ENCODE results near the gene RAMP1.

RAMP1 gene

GRCh38 chr2:237859082-237859433 is 365 bp upstream of the RAMP1 start:
- no peaks in the 10 kb centered on the region for H3K36me3 ChIP-seq
- peak overlapping the region; percentile 76 to 85 for H3K4me3 ChIP-seq
- no peak for TF ChIP-seq CTCF (IDR thresholded peaks at IDR 0.05)
- peak overlapping the region; percentile 92 to 95 for H3K27ac ChIP-seq
- no peak for DNase-seq
- H3K4me1 ChIP-seq: peaks cover 0 to 36% (median 28%) of the 10 kb centered on the region in 4 donors
- no peaks in the 10 kb centered on the region for H3K27me3 ChIP-seq
- intact Hi-C loops (cut with DNase I; ENCODE audit: low total_unique reads): loop anchor here (2.0 to 10.0 kb wide), 4 partner anchors 108 to 404 kb away; partner anchors contain the start of genes KLHL30, SCLY and UBE2F
- H3K9me3 ChIP-seq: no peaks in the 10 kb centered on the region

GRCh38 chr2:237860273-237860935 is 981 bp downstream of the RAMP1 start:
- Histone ChIP-seq H3K9me3 (no peaks in the 10 kb centered on the region), H3K27me3 (no peaks in the 10 kb centered on the region), H3K4me3 (peak overlapping the region; percentile 76 to 85), H3K4me1 (peaks cover under 1 to 50% (median 41%) of the 10 kb centered on the region in 4 donors), H3K36me3 (no peaks in the 10 kb centered on the region), H3K27ac (peak overlapping the region; percentile 92 to 95)
- intact Hi-C loops (cut with DNase I; ENCODE audit: low total_unique reads): loop anchor here (2.0 to 5.0 kb wide), 2 partner anchors 37 to 64 kb away; no protein-coding TSS in a partner anchor
- DNase-seq: no peak
- TF ChIP-seq CTCF (IDR thresholded peaks at IDR 0.05): no peak

GRCh38 chr2:237861875-237862527 is 2.6 kb downstream of the RAMP1 start:
- peak in 1 of 2 donors; percentile 54 for DNase-seq
- H3K27ac ChIP-seq: peak overlapping the region; percentile 92 to 95
- H3K4me1 ChIP-seq: peaks cover 9 to 66% (median 57%) of the 10 kb centered on the region in 4 donors
- H3K9me3 ChIP-seq: no peaks in the 10 kb centered on the region
- peak overlapping the region; percentile 76 to 85 for H3K4me3 ChIP-seq
- H3K36me3 ChIP-seq: no peaks in the 10 kb centered on the region
- no peaks in the 10 kb centered on the region for H3K27me3 ChIP-seq
- intact Hi-C loops (cut with DNase I; ENCODE audit: low total_unique reads): loop anchor here (2.0 to 5.0 kb wide), 2 partner anchors 35 to 63 kb away; no protein-coding TSS in a partner anchor
- no peak for TF ChIP-seq CTCF (IDR thresholded peaks at IDR 0.05)

- Histone ChIP-seq H3K27me3 (no peaks in the 10 kb centered on the region), H3K36me3 (no peaks in the 10 kb centered on the region), H3K4me1 (peaks cover 9 to 70% (median 58%) of the 10 kb centered on the region in 4 donors), H3K9me3 (no peaks in the 10 kb centered on the region), H3K4me3 (peak overlapping the region; percentile 6 to 9), H3K27ac (peak overlapping the region; percentile 92 to 95)
- peak in 1 of 2 donors; percentile 57 for DNase-seq
- no peak for TF ChIP-seq CTCF (IDR thresholded peaks at IDR 0.05)
- intact Hi-C loops (cut with DNase I; ENCODE audit: low total_unique reads): loop anchor here (5.0 kb wide), 1 partner anchor 35 kb away; no protein-coding TSS in a partner anchor
Measured at GRCh38 chr2:237862528-237862895, 3.1 kb downstream of the RAMP1 start.

- H3K4me1 ChIP-seq: peaks cover 9 to 75% (median 59%) of the 10 kb centered on the region in 4 donors
- peak overlapping the region; percentile 92 to 95 for H3K27ac ChIP-seq
- no peaks in the 10 kb centered on the region for H3K27me3 ChIP-seq
Measured at GRCh38 chr2:237863102-237863511, 3.7 kb downstream of the RAMP1 start.

More at GRCh38 chr2:237863102-237863511, 3.7 kb downstream of the RAMP1 start:
- Histone ChIP-seq H3K36me3 (no peaks in the 10 kb centered on the region), H3K9me3 (no peaks in the 10 kb centered on the region), H3K4me3 (peak overlapping the region in 1 of 2 donors; percentile 28)
- intact Hi-C loops (cut with DNase I; ENCODE audit: low total_unique reads): loop anchor here (5.0 kb wide), 1 partner anchor 34 kb away; no protein-coding TSS in a partner anchor
- no peak for TF ChIP-seq CTCF (IDR thresholded peaks at IDR 0.05)
- DNase-seq: peak in 1 of 2 donors; percentile 59
